Central memory CD8-positive, alpha-beta T cell (primary cell): Measurements from ENCODE around the gene THSD4.

Experiments
- ATAC-seq: fragments of 150-1000 bp; cut with Tn5 transposase; replicated peaks from 2 replicates; pipeline ENCODE4 v1.10.0; 2022; ENCODE audit warnings: mild to moderate bottlenecking, moderate FRiP score, moderate number of reproducible peaks; ENCODE audit not compliant: poor library complexity, severe bottlenecking; ENCODE audit errors: extremely low read depth
- DNase-seq, 2 donors: peaks; one replicate each; pipeline ENCODE4 v3.0.0; 2021; ENCODE audit warnings: low spot score in 2 of 2
- H3K27ac Mint-ChIP-seq: one replicate; pipeline ENCODE4 v1.8.0; 2022; ENCODE audit warnings: low read depth, mild to moderate bottlenecking, moderate library complexity, mixed read lengths
- H3K27me3 Mint-ChIP-seq: one replicate; pipeline ENCODE4 v1.8.0; 2022; ENCODE audit warnings: mixed read lengths
- H3K36me3 Mint-ChIP-seq: one replicate; pipeline ENCODE4 v1.8.0; 2022; ENCODE audit warnings: mild to moderate bottlenecking, moderate library complexity, mixed read lengths; ENCODE audit not compliant: insufficient read depth
- H3K4me1 Mint-ChIP-seq: one replicate; pipeline ENCODE4 v1.8.0; 2022; ENCODE audit warnings: mixed read lengths
- H3K4me3 Mint-ChIP-seq: one replicate; pipeline ENCODE4 v1.8.0; 2022; ENCODE audit warnings: mild to moderate bottlenecking, moderate library complexity, mixed read lengths
- H3K9me3 Mint-ChIP-seq: one replicate; pipeline ENCODE4 v1.8.0; 2022; ENCODE audit warnings: mixed read lengths

The THSD4 gene

DNA sequence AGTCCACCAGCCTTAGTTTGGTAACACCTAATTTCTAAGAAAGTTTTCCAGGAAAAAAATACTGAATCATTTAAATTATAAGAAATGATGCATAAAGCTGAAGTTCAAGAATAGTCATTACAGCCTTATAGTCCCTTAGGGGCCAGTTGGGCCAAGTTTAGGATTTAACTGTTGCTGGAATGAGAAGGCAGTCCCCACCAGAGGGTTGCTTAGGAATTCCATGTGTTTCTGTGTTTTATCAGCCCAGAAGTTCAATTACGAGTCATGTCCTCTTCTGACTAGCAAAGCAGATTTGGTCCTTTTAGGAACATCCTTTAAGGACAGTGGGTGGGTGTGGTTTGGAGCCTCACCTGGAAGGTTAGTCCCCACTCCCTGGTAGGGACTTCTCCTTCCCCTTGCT is 638.1 kb downstream of the THSD4 start:
- Mint-ChIP-seq H3K4me3 (no peak overlapping the region), H3K36me3 (no peaks in the 10 kb centered on the region), H3K4me1 (no peaks in the 10 kb centered on the region), H3K27me3 (peaks cover 23% of the 10 kb centered on the region), H3K9me3 (no peaks in the 10 kb centered on the region), H3K27ac (no peak overlapping the region)
- DNase-seq (no peak), ATAC-seq (no peak)

DNA sequence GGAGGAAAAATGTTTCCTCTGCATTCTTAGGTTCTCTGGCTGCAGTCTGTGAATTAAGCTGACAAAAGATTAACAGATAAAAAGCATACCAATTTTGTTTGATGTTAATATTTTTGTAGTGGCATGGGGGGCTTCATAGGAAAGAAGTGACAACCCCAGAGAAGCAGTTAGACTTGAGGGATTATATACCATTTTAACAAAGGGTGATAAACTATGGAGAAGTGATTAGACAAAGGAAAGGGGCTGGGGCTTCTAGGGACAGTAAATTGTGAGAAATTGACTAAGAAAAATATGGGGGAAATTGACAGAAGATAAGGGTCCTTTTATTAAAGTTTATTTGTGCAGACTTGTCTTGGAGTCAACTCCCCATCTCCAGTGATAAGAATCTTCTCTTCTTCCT is 639.4 kb downstream of the THSD4 start:
- Mint-ChIP-seq H3K36me3 (no peaks in the 10 kb centered on the region), H3K27me3 (peaks cover 23% of the 10 kb centered on the region), H3K4me1 (no peaks in the 10 kb centered on the region), H3K4me3 (no peak overlapping the region), H3K9me3 (no peaks in the 10 kb centered on the region), H3K27ac (no peak overlapping the region)
- DNase-seq (no peak), ATAC-seq (no peak)

DNA sequence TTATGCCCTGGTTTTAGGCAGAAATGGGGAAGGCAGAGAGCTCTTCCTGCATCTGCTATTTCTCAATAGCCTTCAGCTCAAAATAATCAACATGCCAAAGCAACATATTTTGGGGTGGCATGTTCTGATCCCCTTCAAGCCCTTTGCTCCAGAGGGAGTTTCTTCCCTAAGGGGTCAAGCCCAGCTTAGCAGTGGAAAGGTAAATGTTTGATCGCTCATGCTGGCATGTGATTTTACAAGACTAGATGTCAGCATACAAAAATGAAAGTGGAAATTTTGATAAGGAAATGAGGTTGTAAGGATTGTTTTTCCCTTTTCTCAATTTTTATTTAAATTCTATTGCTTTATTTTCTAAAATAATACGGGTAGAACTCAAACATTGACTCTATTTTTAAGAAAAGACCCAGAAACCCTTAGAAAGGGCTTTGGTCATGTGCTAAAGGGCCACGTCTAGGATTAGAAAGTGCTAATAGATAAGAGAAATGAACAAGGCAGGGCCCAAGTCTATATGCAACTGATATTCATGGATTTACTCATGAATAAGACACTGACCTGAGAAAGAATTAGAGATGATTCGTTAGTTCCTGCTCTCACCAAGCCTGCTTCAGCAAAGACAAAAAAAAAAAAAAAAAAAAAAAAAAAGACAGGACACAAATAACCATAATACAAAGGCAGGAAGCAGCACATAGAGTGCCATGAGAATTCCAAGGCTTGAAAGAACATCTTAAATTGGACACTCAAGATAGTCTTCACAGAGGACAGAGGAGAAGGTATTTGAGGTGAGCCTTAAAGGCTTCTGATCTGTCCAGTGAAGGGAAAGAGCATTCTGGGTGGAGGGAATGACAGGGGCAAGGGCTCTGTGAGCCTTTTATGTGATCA is 640.1 kb downstream of the THSD4 start:
- ATAC-seq (no peak), DNase-seq (no peak)
- H3K9me3 Mint-ChIP-seq: peaks cover 2% of the 10 kb centered on the region
- H3K4me3 Mint-ChIP-seq: no peak overlapping the region
- no peaks in the 10 kb centered on the region for H3K36me3 Mint-ChIP-seq
- no peaks in the 10 kb centered on the region for H3K4me1 Mint-ChIP-seq
- no peak overlapping the region for H3K27ac Mint-ChIP-seq
- peaks cover 20% of the 10 kb centered on the region for H3K27me3 Mint-ChIP-seq

DNA sequence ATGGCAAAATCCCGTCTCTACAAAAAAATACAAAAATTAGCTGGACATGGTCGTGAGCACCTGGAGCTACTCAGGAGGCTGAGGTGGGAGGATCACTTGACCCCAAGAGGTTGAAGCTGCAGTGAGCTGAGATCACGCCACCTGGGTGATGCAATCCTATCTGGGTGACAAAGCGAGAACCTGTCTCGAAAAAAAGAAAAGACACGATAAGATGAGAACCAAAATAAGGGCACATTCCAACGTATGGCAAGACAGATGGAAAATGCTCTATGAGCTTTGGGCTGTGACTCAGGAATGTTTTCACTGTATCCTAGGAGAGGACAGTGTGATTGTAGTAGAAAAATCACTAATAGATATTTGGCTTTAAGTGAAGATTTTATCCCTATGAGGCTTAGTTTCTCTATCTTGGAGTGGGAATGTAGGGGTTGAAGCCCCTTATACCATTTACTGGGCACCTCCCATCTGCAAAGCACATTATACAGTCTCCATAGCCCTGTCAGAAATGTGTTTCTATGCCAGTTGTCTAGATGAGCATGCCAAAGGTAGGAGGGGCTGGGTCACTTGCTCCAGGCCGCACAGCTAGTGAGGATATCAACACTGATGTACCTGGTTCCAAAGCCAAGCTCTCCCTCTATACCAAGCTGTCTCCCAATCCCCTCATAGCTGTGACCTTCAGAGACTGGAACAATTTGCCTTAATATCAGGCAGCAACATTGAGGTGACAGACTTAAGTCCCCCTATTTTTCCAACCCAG is 641.5 kb downstream of the THSD4 start:
- Mint-ChIP-seq H3K4me1 (no peaks in the 10 kb centered on the region), H3K4me3 (no peak overlapping the region), H3K27ac (no peak overlapping the region), H3K9me3 (peaks cover 13% of the 10 kb centered on the region), H3K36me3 (no peaks in the 10 kb centered on the region), H3K27me3 (peaks cover 13% of the 10 kb centered on the region)
- DNase-seq (no peak), ATAC-seq (no peak)

DNA sequence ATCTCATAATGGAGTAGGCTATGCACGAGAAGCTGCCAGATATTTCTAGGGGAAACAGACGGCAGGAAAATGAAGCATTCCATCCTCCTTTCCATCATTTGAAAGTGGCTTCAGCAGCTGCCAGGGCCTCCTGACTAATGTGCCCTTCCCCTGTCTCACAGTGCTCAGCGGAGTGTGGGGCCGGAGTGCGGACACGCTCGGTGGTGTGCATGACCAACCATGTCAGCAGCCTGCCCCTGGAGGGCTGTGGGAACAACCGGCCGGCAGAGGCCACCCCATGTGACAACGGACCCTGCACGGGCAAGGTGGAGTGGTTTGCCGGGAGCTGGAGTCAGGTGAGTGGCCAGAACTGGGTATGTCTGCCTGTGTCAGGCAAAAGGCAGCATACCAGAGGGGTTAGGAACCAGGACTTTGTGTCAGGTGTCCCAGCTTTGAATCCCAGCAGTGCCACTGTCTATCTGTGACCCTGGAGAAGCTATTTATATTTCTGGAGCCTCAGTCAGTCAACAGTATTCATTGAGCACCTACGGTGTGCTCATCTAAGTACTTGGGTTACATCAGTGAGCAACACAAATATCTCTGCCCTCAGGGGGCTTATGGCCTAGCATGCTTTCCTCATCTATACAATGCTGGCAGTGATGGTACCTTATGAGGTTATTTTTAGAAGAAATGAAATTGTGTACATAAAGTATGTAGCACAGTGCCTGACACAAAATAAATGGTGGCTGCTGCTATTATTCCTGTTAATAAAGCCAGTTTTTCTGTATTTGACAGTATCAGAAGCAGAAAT is 642.7 kb downstream of the THSD4 start:
- no peaks in the 10 kb centered on the region for H3K4me1 Mint-ChIP-seq
- peaks cover 13% of the 10 kb centered on the region for H3K27me3 Mint-ChIP-seq
- DNase-seq: no peak
- no peak overlapping the region for H3K4me3 Mint-ChIP-seq
- no peak for ATAC-seq
- no peaks in the 10 kb centered on the region for H3K36me3 Mint-ChIP-seq
- H3K27ac Mint-ChIP-seq: no peak overlapping the region
- peaks cover 16% of the 10 kb centered on the region for H3K9me3 Mint-ChIP-seq

DNA sequence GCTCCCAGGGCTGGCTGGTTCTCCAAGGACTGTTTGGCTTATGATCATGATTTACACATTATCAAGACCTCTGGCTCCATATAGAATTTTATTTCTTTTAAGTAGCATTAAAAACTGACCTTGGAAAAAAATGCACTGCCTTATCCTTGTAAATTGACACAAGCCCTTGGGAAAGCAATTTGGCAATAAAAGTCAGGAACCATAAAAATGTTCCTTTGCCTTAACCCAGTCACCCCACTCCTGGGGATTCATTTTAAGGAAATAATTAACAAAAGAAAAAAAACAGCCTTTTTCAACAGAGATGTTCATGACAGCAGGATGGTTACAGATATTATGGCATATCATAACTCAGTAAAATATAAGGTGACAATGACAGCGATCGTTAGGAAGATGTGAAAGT is 643.4 kb downstream of the THSD4 start:
- ATAC-seq: no peak
- H3K4me3 Mint-ChIP-seq: no peak overlapping the region
- H3K4me1 Mint-ChIP-seq: no peaks in the 10 kb centered on the region
- DNase-seq: no peak
- no peaks in the 10 kb centered on the region for H3K36me3 Mint-ChIP-seq
- peaks cover 16% of the 10 kb centered on the region for H3K9me3 Mint-ChIP-seq
- peaks cover 13% of the 10 kb centered on the region for H3K27me3 Mint-ChIP-seq
- H3K27ac Mint-ChIP-seq: no peak overlapping the region

DNA sequence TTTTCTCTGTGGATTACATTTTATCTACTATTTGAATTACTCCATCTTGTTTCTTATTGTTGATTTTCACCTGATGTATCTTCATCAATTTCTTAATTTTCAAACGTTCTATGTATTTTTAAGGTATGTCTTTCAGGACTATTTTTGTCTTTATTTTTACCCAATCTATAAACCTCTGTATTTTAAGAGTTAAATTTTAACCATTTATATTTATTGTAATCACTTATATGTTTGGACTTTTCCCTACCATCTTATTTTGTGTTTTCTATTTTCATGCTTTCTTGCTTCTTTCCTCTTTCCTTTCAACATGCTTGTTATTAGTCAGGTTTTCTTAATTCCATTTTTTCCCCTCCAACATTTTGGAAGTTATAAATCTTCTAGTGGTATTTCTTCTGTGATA is 645.6 kb downstream of the THSD4 start:
- Mint-ChIP-seq H3K9me3 (peaks cover 16% of the 10 kb centered on the region), H3K27me3 (peaks cover 7% of the 10 kb centered on the region), H3K36me3 (no peaks in the 10 kb centered on the region), H3K27ac (no peak overlapping the region), H3K4me1 (no peaks in the 10 kb centered on the region), H3K4me3 (no peak overlapping the region)
- DNase-seq: no peak
- no peak for ATAC-seq

DNA sequence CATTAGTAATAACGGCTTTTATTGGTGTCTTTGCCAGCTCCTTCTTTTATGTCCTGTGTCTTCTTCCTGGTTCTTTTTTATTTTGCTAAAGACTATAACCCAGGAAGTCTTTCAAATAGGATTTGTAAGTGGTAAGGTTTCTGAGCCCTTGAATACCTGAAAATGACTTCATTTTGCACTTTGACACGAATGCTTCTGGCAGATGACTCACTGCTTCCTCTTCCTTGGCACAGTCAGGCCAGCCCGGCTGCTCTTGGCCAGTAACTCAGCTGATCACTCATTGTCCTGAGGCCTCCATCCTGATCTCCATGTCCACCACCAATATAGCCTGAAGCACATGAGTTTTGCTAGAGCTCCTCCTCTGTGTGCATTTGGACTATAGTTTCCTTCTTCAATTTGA is 646.4 kb downstream of the THSD4 start:
- H3K4me3 Mint-ChIP-seq: no peak overlapping the region
- H3K4me1 Mint-ChIP-seq: no peaks in the 10 kb centered on the region
- H3K27ac Mint-ChIP-seq: no peak overlapping the region
- DNase-seq (no peak), ATAC-seq (no peak)
- no peaks in the 10 kb centered on the region for H3K36me3 Mint-ChIP-seq
- H3K27me3 Mint-ChIP-seq: no peaks in the 10 kb centered on the region
- peaks cover 16% of the 10 kb centered on the region for H3K9me3 Mint-ChIP-seq

DNA sequence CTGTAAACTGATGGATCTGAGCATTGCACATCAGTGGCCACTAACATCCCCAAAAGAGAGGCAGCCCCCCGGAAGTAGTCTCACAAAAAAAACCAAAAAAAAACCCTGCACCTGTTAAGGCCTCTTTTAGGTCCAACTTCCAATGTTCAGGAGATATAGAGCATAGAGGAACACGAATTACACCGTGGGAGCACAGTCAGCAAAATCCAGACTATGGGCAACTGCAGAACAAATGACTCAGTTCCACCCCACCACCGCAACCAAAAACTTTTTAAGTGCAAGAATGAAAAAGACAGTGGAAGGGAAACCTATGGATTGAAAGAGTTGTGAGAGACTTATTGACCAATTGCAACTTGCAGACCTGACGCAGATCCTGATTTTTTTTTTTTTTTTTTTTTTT is 652.9 kb downstream of the THSD4 start:
- Mint-ChIP-seq H3K27me3 (peaks cover 9% of the 10 kb centered on the region), H3K9me3 (no peaks in the 10 kb centered on the region), H3K27ac (no peak overlapping the region), H3K4me3 (no peak overlapping the region), H3K36me3 (peaks cover 2% of the 10 kb centered on the region), H3K4me1 (no peaks in the 10 kb centered on the region)
- DNase-seq (no peak), ATAC-seq (no peak)

DNA sequence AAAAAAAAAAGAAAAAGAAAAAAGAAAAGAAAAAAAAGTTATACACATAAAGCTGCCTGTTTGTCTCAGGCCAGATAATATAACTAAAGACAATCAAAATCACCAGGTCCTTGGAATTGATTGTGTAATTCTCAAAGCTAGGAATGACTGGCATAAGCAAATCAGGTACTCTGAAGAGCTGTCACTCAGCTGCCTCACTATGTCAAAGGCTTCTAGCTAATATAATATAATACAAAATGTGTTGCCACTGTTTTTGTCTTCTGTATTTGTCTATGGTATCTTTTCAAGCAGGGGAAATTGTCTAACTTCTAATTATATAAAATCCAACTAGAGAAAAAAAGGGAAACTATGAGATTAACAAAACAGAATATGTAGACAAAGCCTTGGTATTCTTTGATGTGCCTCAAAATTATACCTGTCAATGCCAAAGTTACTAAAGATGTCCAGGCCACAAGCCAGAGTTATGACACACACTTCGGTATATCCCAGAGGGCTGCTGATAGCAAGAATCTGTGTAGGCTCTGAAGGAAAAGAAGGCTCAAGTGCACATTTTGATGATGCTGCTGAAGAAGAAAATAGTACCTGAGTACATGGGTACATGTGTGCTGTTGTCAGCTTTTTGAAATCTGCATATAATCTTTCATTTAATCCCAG is 658.1 kb downstream of the THSD4 start:
- H3K9me3 Mint-ChIP-seq: no peaks in the 10 kb centered on the region
- DNase-seq (no peak), ATAC-seq (no peak)
- H3K27me3 Mint-ChIP-seq: peaks cover under 1% of the 10 kb centered on the region
- no peaks in the 10 kb centered on the region for H3K4me1 Mint-ChIP-seq
- peaks cover 2% of the 10 kb centered on the region for H3K36me3 Mint-ChIP-seq
- no peak overlapping the region for H3K4me3 Mint-ChIP-seq
- no peak overlapping the region for H3K27ac Mint-ChIP-seq

DNA sequence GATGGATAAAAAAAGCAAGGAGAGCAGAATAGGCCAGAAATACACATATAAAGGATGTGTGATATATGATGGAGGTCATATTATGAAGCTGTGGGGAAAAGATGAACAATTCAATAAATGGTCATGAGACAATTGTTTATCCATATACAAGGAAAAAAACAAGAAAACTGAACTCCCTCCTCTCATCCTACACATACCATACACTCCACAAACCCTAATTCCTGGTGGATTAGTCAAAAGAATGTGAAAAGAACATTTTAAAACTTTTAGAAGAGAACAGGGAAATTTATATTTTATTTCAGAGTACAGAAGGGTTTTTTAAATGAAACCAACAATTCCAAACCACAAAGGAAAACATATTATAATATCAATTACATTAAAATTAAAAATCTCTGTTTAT is 660.6 kb downstream of the THSD4 start:
- peaks cover 9% of the 10 kb centered on the region for H3K4me1 Mint-ChIP-seq
- DNase-seq (no peak), ATAC-seq (no peak)
- H3K4me3 Mint-ChIP-seq: no peak overlapping the region
- peaks cover 8% of the 10 kb centered on the region for H3K27me3 Mint-ChIP-seq
- no peak overlapping the region for H3K27ac Mint-ChIP-seq
- peaks cover 5% of the 10 kb centered on the region for H3K36me3 Mint-ChIP-seq
- no peaks in the 10 kb centered on the region for H3K9me3 Mint-ChIP-seq

DNA sequence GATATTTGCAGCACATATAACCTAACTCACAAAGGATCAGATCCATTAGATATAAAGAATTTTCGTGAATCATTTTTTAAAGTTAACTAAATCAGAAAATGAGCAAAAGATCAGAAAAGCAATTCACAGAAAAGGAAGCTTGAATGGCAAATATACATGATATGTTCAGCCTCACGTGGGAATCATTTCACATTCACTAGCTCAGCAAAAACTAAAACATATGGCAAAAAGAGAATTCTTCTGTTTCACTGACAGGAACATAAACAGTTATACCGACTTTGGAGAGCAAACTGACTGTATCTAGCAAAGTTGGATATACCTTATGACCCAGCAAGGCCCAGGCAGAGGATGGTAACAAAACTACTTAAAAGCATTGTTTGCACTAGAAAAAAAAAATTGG is 661.0 kb downstream of the THSD4 start:
- H3K4me3 Mint-ChIP-seq: no peak overlapping the region
- H3K9me3 Mint-ChIP-seq: no peaks in the 10 kb centered on the region
- ATAC-seq (no peak), DNase-seq (no peak)
- peaks cover 13% of the 10 kb centered on the region for H3K27me3 Mint-ChIP-seq
- H3K36me3 Mint-ChIP-seq: peaks cover 5% of the 10 kb centered on the region
- H3K4me1 Mint-ChIP-seq: peaks cover 13% of the 10 kb centered on the region
- H3K27ac Mint-ChIP-seq: no peak overlapping the region
